Measurements from ENCODE around the gene RNF114. TPM values are rescaled to one million over a fixed set of nuclear protein-coding genes. Genes with fewer than 3 reads are reported as not detected.

The RNF114 gene
- polyA plus RNA-seq, 1 donor from 2014 or later, result 109 TPM

- Histone ChIP-seq H3F3A (ENCODE audit: insufficient read depth, low read length, poor library complexity, severe bottlenecking) (no peaks in the 10 kb centered on the region), H2AFZ (ENCODE audit: low read depth, low read length) (no peak overlapping the region), H3K9ac (ENCODE audit: low read length) (no peak overlapping the region), H3K9me3 (ENCODE audit: low read length) (no peaks in the 10 kb centered on the region), H3K27ac (ENCODE audit: low read length) (no peak overlapping the region), H3K9me2 (ENCODE audit: insufficient read depth, low read length) (no peaks in the 10 kb centered on the region), H3K79me2 (replicated peaks; ENCODE audit: insufficient read depth, low read length) (no peaks in the 10 kb centered on the region), H3K4me2 (ENCODE audit: low read length) (no peak overlapping the region), H3K27me3 (ENCODE audit: insufficient read depth, low read depth, low read length) (no peaks in the 10 kb centered on the region), H4K20me1 (ENCODE audit: insufficient read depth) (no peaks in the 10 kb centered on the region), H3K36me3 (ENCODE audit: insufficient read depth, low read length) (no peaks in the 10 kb centered on the region), H3K4me3 (ENCODE audit: low read length) (no peak overlapping the region)
- TF ChIP-seq MXI1 (conservative IDR thresholded peaks at IDR 0.05; ENCODE audit: poor library complexity, severe bottlenecking), result no peak
- no peak for TF ChIP-seq EP300 (conservative IDR thresholded peaks at IDR 0.05; ENCODE audit: poor library complexity, severe bottlenecking)
- TF ChIP-seq REST (IDR thresholded peaks at IDR 0.05; ENCODE audit: borderline replicate concordance), result no peak
- no peak for TF ChIP-seq SMC3 (conservative IDR thresholded peaks at IDR 0.05; ENCODE audit: poor library complexity)
- no peak for TF ChIP-seq POLR2AphosphoS5 (IDR thresholded peaks at IDR 0.05)
- no peak for TF ChIP-seq RAD21 (conservative IDR thresholded peaks at IDR 0.05)
- no peak for TF ChIP-seq EZH2 (IDR thresholded peaks at IDR 0.05; ENCODE audit: borderline replicate concordance, insufficient read depth, low read length, poor library complexity, severe bottlenecking)
Observed at GRCh38 chr20:49989234-49990065, 53.3 kb downstream of the RNF114 start.

- H3K9ac ChIP-seq (ENCODE audit: low read length), result no peak overlapping the region
- no peak for TF ChIP-seq SMC3 (conservative IDR thresholded peaks at IDR 0.05; ENCODE audit: poor library complexity)
- no peak for TF ChIP-seq POLR2AphosphoS5 (IDR thresholded peaks at IDR 0.05)
- no peak for TF ChIP-seq TAF1 (IDR thresholded peaks at IDR 0.05; ENCODE audit: low read depth)
- TF ChIP-seq CTCF (IDR thresholded peaks at IDR 0.05; ENCODE audit: poor library complexity, severe bottlenecking), result no peak
- no peak for TF ChIP-seq EP300 (conservative IDR thresholded peaks at IDR 0.05; ENCODE audit: poor library complexity, severe bottlenecking)
- no peak for TF ChIP-seq MXI1 (conservative IDR thresholded peaks at IDR 0.05; ENCODE audit: poor library complexity, severe bottlenecking)
- TF ChIP-seq RAD21 (conservative IDR thresholded peaks at IDR 0.05), result no peak
- TF ChIP-seq EZH2 (IDR thresholded peaks at IDR 0.05; ENCODE audit: borderline replicate concordance, insufficient read depth, low read length, poor library complexity, severe bottlenecking), result no peak
- TF ChIP-seq REST (IDR thresholded peaks at IDR 0.05; ENCODE audit: borderline replicate concordance), result no peak
Observed at GRCh38 chr20:49990271-49990720, 54.1 kb downstream of the RNF114 start.

More at GRCh38 chr20:49990271-49990720, 54.1 kb downstream of the RNF114 start:
- Histone ChIP-seq H3K36me3 (ENCODE audit: insufficient read depth, low read length) (no peaks in the 10 kb centered on the region), H2AFZ (ENCODE audit: low read depth, low read length) (no peak overlapping the region), H3K9me3 (ENCODE audit: low read length) (no peaks in the 10 kb centered on the region), H3K79me2 (replicated peaks; ENCODE audit: insufficient read depth, low read length) (no peaks in the 10 kb centered on the region), H3K27ac (ENCODE audit: low read length) (no peak overlapping the region), H3K4me3 (ENCODE audit: low read length) (no peak overlapping the region), H3K4me2 (ENCODE audit: low read length) (no peak overlapping the region), H3K9me2 (ENCODE audit: insufficient read depth, low read length) (no peaks in the 10 kb centered on the region), H3F3A (ENCODE audit: insufficient read depth, low read length, poor library complexity, severe bottlenecking) (no peaks in the 10 kb centered on the region), H3K27me3 (ENCODE audit: insufficient read depth, low read depth, low read length) (no peaks in the 10 kb centered on the region), H4K20me1 (ENCODE audit: insufficient read depth) (no peaks in the 10 kb centered on the region)
